Astrocyte (in vitro differentiated cells and primary cell): Measurements from ENCODE around the gene SNTB2. TPM values are rescaled to one million over a fixed set of nuclear protein-coding genes. Genes with fewer than 3 reads are reported as not detected.

Source experiments
- DNase-seq: peaks from one replicate; pipeline ENCODE4 v3.0.0-alpha.2; 2010; ENCODE audit warnings: low read depth
- FAIRE-seq: peaks from 2 replicates; lab custom pipeline; 2011; peaks lifted over from hg19 to GRCh38; lab: Jason Lieb, UNC
- H2AFZ ChIP-seq: 2 replicates; pipeline ENCODE4 v1.6.0; 2012; ENCODE audit warnings: low read depth, low read length, inconsistent platforms
- H3K27ac ChIP-seq: 2 replicates; pipeline ENCODE4 v1.5.1; 2011; ENCODE audit warnings: low read depth, low read length, inconsistent platforms
- H3K27me3 ChIP-seq: 2 replicates; pipeline ENCODE4 v1.6.0; 2011; ENCODE audit warnings: low read length, inconsistent platforms; ENCODE audit not compliant: insufficient read depth
- H3K36me3 ChIP-seq: 2 replicates; pipeline ENCODE4 v1.5.1; 2011; ENCODE audit warnings: low read length, inconsistent platforms; ENCODE audit not compliant: insufficient read depth
- H3K4me1 ChIP-seq: 2 replicates; pipeline ENCODE4 v1.5.1; 2011; ENCODE audit warnings: low read length, inconsistent platforms; ENCODE audit not compliant: insufficient read depth
- H3K4me2 ChIP-seq: 2 replicates; pipeline ENCODE4 v1.6.0; 2012; ENCODE audit warnings: low read length, inconsistent platforms
- H3K4me3 ChIP-seq: 2 replicates; pipeline ENCODE4 v1.5.1; 2011; ENCODE audit warnings: low read depth, mild to moderate bottlenecking, low read length, inconsistent platforms; ENCODE audit not compliant: insufficient read depth
- H3K79me2 ChIP-seq: 2 replicates; pipeline ENCODE4 v1.6.0; 2012; ENCODE audit warnings: mild to moderate bottlenecking, low read length, inconsistent platforms; ENCODE audit not compliant: insufficient read depth
- H3K9ac ChIP-seq: 2 replicates; pipeline ENCODE4 v1.6.0; 2012; ENCODE audit warnings: mild to moderate bottlenecking, low read length, inconsistent platforms
- H3K9me3 ChIP-seq: 2 replicates; pipeline ENCODE4 v1.5.1; 2012; ENCODE audit warnings: low read depth, mild to moderate bottlenecking, low read length, inconsistent platforms; ENCODE audit not compliant: insufficient read depth
- H4K20me1 ChIP-seq: 2 replicates; pipeline ENCODE4 v1.6.0; 2012; ENCODE audit warnings: low read length, inconsistent platforms; ENCODE audit not compliant: insufficient read depth
- H3K27ac Mint-ChIP-seq: one replicate; pipeline ENCODE4 v1.8.0; 2021; ENCODE audit warnings: mild to moderate bottlenecking, mixed read lengths; ENCODE audit not compliant: unreplicated experiment
- H3K27me3 Mint-ChIP-seq: one replicate; pipeline ENCODE4 v1.8.0; 2021; ENCODE audit warnings: low read depth, mixed read lengths; ENCODE audit not compliant: unreplicated experiment
- H3K36me3 Mint-ChIP-seq: one replicate; pipeline ENCODE4 v1.8.0; 2021; ENCODE audit warnings: low read depth, mixed read lengths; ENCODE audit not compliant: unreplicated experiment
- H3K4me1 Mint-ChIP-seq: one replicate; pipeline ENCODE4 v1.8.0; 2021; ENCODE audit warnings: low read depth, mixed read lengths; ENCODE audit not compliant: unreplicated experiment
- H3K4me3 Mint-ChIP-seq: one replicate; pipeline ENCODE4 v1.8.0; 2021; ENCODE audit warnings: mild to moderate bottlenecking, moderate library complexity, mixed read lengths; ENCODE audit not compliant: unreplicated experiment
- H3K9me3 Mint-ChIP-seq: one replicate; pipeline ENCODE4 v1.8.0; 2021; ENCODE audit warnings: mild to moderate bottlenecking, mixed read lengths; ENCODE audit not compliant: unreplicated experiment
- EZH2 ChIP-seq: IDR thresholded peaks from 2 replicates; pipeline ENCODE4 v1.6.1; 2012; ENCODE audit warnings: mild to moderate bottlenecking, low read length, inconsistent platforms; ENCODE audit not compliant: insufficient read depth
- total RNA-seq: library from RNA; stranded (reverse); gene quantifications from 2 replicates; pipeline ENCODE4 v1.2.1, GENCODE V29; 2021
- TF ChIP-seq, protein P1 (sequence below): IDR thresholded peaks from 2 replicates; pipeline ENCODE4 v1.5.1; 2011; ENCODE audit warnings: low read depth, mild to moderate bottlenecking, inconsistent platforms, low read length, moderate library complexity; ENCODE audit not compliant: insufficient read depth

Gene SNTB2
- total RNA-seq, 1 donor from 2014 or later, result 30.4 TPM

DNA sequence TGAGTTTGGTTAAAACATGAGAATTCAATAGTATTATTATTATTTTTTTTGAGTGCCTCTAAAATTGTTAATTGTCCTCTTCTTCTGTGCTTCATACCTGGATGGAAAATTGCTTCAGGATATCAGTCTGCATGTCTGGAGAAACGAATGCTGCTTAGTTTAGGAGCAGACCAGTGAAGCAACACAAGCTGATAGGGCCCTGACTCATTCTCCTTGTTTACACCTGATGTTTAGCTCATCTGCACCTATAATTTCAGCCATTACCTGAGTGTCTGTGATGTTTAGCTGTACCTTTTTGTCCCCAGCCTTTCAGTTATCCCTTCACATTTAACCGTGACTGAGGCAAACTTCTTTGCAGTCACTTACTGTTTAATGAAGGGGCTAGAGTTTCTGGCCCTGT lies 14.8 kb downstream of the SNTB2 start:
- DNase-seq, result no peak
- FAIRE-seq, result no peak
- peaks cover 71% of the 10 kb centered on the region for H4K20me1 ChIP-seq
- Mint-ChIP-seq H3K4me1 (peaks cover 21% of the 10 kb centered on the region), H3K27me3 (no peaks in the 10 kb centered on the region), H3K4me3 (no peak overlapping the region), H3K36me3 (no peaks in the 10 kb centered on the region), H3K9me3 (no peaks in the 10 kb centered on the region), H3K27ac (no peak overlapping the region)
- H3K9me3 ChIP-seq, result no peaks in the 10 kb centered on the region
- H3K4me3 ChIP-seq, result no peak overlapping the region
- H3K4me2 ChIP-seq, result no peak overlapping the region
- H2AFZ ChIP-seq, result no peak overlapping the region
- peaks cover 89% of the 10 kb centered on the region for H3K79me2 ChIP-seq
- no peak overlapping the region for H3K27ac ChIP-seq
- no peaks in the 10 kb centered on the region for H3K36me3 ChIP-seq
- no peak overlapping the region for H3K9ac ChIP-seq
- H3K27me3 ChIP-seq, result no peaks in the 10 kb centered on the region
- TF ChIP-seq, protein P1, sequence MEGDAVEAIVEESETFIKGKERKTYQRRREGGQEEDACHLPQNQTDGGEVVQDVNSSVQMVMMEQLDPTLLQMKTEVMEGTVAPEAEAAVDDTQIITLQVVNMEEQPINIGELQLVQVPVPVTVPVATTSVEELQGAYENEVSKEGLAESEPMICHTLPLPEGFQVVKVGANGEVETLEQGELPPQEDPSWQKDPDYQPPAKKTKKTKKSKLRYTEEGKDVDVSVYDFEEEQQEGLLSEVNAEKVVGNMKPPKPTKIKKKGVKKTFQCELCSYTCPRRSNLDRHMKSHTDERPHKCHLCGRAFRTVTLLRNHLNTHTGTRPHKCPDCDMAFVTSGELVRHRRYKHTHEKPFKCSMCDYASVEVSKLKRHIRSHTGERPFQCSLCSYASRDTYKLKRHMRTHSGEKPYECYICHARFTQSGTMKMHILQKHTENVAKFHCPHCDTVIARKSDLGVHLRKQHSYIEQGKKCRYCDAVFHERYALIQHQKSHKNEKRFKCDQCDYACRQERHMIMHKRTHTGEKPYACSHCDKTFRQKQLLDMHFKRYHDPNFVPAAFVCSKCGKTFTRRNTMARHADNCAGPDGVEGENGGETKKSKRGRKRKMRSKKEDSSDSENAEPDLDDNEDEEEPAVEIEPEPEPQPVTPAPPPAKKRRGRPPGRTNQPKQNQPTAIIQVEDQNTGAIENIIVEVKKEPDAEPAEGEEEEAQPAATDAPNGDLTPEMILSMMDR, result no peak
- no peak for TF ChIP-seq EZH2
- no peaks in the 10 kb centered on the region for H3K4me1 ChIP-seq

DNA sequence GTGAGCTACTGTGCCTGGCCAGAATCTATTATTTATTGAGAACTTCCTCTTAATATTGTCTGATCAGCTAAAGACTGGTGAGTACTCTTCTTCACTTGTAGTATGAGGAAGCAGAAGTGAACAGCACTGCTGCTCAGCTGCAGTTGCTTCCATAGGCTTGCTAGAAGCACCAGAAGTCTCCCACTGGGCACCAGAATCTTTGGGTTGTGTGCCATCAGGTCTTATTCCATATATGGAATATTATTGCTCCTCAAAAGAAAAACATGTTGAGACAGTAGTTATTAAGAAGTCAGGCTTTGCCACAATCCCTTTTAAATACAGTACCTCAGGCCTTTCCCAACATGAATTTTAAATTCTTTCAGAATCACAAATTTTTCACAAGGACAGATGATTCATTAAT lies 17.2 kb downstream of the SNTB2 start:
- H3K4me1 ChIP-seq, result no peaks in the 10 kb centered on the region
- FAIRE-seq (no peak), DNase-seq (no peak)
- no peak overlapping the region for H2AFZ ChIP-seq
- Mint-ChIP-seq H3K36me3 (no peaks in the 10 kb centered on the region), H3K27me3 (no peaks in the 10 kb centered on the region), H3K4me1 (peaks cover 17% of the 10 kb centered on the region), H3K9me3 (no peaks in the 10 kb centered on the region), H3K4me3 (no peak overlapping the region), H3K27ac (peak overlapping the region; percentile 43)
- no peak for TF ChIP-seq EZH2
- TF ChIP-seq, protein P1, result no peak
- H3K27me3 ChIP-seq, result no peaks in the 10 kb centered on the region
- no peak overlapping the region for H3K9ac ChIP-seq
- H3K79me2 ChIP-seq, result peaks cover 86% of the 10 kb centered on the region
- no peak overlapping the region for H3K27ac ChIP-seq
- peaks cover 67% of the 10 kb centered on the region for H4K20me1 ChIP-seq
- no peaks in the 10 kb centered on the region for H3K9me3 ChIP-seq
- H3K4me3 ChIP-seq, result no peak overlapping the region
- no peak overlapping the region for H3K4me2 ChIP-seq
- H3K36me3 ChIP-seq, result no peaks in the 10 kb centered on the region

DNA sequence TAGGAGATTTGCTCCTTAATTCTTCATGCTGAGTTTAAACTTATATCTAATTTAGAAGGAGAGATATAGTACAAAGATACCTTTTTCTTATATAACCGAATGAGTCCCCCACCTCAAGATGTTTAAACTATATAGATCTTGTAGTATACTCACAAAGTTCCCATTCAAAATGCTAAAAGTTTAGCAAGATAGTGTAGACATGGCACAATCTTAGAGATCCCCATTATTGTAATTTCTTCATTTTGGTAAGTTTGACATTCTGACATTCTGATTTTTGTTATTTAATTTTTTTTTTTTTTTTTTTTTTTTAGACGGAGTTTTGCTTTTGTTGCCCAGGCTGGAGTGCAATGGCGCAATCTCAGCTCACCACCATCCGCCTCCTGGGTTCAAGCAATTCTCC lies 22.8 kb downstream of the SNTB2 start:
- Histone ChIP-seq H3K4me1 (no peaks in the 10 kb centered on the region), H3K27me3 (no peaks in the 10 kb centered on the region), H3K4me2 (no peak overlapping the region), H3K27ac (no peak overlapping the region), H3K79me2 (peaks cover 78% of the 10 kb centered on the region), H3K9me3 (no peaks in the 10 kb centered on the region), H3K9ac (no peak overlapping the region), H3K36me3 (no peaks in the 10 kb centered on the region), H4K20me1 (peaks cover 36% of the 10 kb centered on the region), H2AFZ (no peak overlapping the region), H3K4me3 (no peak overlapping the region)
- DNase-seq, result no peak
- H3K9me3 Mint-ChIP-seq, result no peaks in the 10 kb centered on the region
- no peak overlapping the region for H3K27ac Mint-ChIP-seq
- TF ChIP-seq EZH2, result no peak
- TF ChIP-seq, protein P1, result no peak
- H3K4me3 Mint-ChIP-seq, result no peak overlapping the region
- no peaks in the 10 kb centered on the region for H3K27me3 Mint-ChIP-seq
- peaks cover 6% of the 10 kb centered on the region for H3K4me1 Mint-ChIP-seq
- no peaks in the 10 kb centered on the region for H3K36me3 Mint-ChIP-seq
- no peak for FAIRE-seq
